Activated CD4-positive, alpha-beta T cell treated with anti-CD3 and anti-CD28 coated beads, Interleukin-2, amount 50 U/mL, for 4 hours (primary cell): ENCODE measurements around the gene ZNF160.
"Not testable (repeated sequence)": the region's sequence is repeated elsewhere in the genome, so short reads cannot be mapped to it uniquely, and the experiment has no call there.

Experiments
- DNase-seq, 2 experiments: peaks; one replicate each; pipeline ENCODE4 v3.0.0-alpha.2; 2020

The ZNF160 gene

DNA sequence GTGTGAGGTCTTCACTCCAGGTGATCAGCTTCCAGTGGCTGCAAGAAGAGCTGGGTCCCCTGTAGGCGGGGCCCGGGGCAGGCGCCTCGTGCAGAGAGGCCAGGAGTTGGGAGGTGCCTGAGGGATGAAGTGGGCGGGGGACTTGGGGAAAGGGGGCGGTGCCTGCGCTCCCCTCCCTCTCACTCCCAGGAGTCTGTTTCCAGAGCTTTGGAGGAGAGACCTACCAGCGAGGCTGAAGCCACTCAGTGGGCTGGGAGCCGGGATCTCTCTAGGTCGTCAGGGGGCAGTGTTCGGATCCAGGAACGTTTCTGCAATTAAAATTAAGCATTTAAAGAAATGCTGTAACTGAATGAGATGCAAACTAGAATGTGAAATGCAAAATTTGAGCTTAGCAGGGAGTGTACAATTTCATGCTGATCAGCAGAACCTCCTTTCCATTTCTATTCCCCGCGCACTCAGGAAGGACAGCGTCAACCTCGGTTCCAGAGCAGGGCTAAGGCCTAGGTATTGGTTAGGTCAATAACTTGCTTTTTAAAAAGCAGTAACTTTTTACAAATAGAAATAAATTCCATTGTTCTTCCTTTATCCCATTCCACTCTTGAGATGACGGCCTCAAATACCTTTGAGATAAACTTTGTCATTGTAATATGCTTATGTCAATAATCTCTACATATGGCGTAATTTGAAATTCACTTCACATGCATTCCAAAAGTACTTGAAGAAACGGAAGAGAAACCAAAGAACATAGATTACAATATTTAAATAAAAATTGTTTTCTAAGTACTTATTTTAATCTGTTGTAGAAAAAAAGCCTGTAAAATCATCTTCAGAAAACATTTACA is 11.6 kb downstream of the ZNF160 start:
- no peak for DNase-seq

GRCh38 chr19:53088091-53088490 is 15.1 kb downstream of the ZNF160 start:
- DNase-seq, result no peak

DNA sequence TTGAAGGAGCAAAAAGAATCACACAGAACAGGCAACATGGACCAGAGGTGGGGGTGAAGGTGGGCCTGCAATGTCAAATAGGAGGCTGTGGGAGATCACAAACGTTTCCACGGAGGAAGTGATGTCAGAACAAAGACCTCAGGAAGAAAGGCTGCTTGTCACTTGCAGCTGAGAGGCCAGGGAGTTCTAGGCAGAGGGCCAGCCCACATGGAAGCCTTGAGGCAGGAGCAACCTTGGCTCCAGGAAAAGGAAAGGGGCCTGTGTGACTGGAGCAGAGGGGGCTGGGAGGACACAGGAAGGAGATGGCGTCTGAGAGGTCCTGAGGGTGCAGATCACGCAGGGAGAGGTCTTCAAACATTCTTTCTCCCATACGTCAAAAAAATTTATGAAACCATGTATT is 16.3 kb downstream of the ZNF160 start:
- DNase-seq, result no peak

- no peak for DNase-seq
Measured at GRCh38 chr19:53085496-53085895, 17.7 kb downstream of the ZNF160 start.

DNA sequence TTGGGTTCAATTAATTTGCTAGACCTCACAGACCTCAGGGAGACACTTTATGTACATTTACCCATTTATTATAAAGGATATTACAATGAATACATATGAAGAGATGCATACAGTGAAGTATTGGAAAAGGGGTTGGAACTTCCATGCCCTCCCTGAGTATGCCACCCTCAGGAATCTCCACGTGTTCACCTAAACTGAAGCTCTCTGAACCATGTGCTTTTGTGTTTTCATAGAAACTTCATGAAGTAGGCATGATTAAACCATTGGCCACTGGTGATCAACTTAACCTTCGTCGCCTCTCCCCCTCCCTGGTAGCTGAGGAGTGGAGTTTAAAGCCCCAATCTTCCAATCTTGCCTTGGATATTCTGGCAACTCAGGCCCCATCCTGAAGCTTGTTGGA is 20.3 kb downstream of the ZNF160 start:
- DNase-seq, result no peak

DNA sequence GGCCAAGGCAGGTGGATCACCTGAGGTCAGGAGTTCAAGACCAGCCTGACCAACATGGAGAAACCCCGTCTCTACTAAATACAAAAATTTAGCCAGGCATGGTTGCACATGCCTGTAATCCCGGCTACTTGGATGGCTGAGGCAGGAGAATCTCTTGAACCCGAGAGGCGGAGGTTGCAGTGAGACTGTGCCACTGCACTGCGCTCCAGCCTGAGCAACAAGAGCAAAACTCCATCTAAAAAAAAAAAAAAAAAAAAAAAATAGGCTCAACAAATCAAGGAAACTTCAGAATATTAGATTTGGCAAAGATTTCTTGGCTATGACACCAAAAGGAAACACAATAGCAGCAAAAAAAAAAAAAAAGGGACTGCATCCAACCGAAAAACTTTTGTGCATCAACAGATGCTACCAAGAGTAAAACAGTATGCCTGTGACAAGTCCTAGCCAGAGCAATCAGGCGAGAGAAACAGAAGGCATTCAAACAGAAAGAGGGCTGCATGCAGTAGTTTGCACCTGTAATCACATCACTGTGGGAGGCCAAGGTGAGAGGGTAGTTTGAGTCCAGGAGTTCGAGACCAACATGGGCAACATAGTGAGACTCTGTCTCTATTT is 23.8 kb downstream of the ZNF160 start:
- DNase-seq, result no peak

DNA sequence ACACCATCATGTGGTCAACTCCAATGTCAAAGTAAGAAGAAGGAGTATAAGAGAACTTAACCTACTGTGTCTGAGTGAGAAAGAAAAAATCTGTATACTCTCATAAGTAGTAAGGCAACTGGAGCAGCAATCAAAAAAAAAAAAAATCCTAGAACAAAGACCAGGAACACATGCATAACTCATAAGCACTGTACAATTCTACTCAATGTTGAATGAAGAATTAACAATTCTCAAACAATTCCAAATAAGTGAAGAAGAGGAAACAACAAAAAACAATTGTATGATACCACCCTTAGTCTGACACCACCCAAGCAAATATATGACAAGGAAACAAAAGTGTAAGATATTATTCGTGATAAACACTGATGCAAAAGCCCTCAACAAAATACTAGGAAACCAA is 24.6 kb downstream of the ZNF160 start:
- no peak for DNase-seq

DNA sequence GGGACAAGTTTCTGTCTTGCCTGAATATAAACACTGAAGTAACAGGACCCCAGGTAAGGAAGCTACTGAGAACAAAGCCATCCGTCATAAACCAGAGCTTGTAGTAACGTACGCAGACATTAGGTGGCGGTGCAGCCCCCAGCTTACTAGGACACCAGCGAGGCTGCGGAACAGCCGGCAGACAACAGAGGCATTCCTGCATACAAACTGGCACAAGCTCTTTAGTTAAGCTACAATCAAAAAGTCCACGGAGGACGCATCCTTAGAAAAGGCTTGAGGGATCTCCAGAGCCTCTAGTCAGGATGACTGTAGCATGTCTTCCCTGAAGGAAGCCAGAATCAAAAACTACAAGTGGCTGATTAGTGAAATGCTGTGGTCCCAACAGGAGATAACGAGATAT is 26.2 kb downstream of the ZNF160 start:
- no peak for DNase-seq

DNA sequence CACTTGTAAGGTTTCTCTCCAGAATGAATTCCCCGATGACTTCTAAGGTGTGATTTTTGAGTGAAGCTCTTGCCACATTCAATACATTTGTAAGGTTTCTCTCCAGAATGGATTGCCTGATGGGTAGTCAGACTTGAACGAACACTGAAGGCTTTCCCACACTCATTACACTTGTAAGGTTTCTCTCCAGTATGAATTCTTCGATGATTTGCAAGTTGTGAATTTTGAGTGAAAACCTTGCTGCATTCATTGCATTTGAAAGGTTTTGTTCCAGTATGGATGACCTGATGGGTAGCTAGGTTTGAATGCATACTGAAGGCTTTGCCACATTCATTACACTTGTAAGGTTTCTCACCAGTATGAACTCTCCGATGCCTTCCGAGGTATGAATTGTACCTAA is 34.4 kb downstream of the ZNF160 start:
- no peak for DNase-seq

DNA sequence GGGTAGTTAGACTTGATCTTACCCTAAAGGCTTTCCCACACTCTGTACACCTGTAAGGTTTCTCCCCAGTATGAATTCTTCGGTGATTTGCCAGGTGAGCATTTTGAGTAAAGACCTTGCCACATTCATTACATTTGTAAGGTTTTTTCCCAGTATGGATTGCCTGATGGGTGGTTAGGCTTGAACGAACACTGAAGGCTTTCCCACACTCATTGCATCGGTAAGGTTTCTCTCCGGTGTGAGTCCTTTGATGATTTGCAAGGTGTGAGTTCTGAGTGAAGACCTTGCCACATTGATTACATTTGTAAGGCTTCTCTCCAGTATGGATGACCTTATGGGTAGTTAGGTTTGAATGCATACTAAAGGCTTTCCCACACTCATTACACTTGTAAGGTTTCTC is 35.0 kb downstream of the ZNF160 start:
- DNase-seq, result no peak

- no peak for DNase-seq
Measured at GRCh38 chr19:53057904-53058580, 45.2 kb downstream of the ZNF160 start.

GRCh38 chr19:53055117-53055516 is 48.1 kb downstream of the ZNF160 start:
- DNase-seq, result no peak

DNA sequence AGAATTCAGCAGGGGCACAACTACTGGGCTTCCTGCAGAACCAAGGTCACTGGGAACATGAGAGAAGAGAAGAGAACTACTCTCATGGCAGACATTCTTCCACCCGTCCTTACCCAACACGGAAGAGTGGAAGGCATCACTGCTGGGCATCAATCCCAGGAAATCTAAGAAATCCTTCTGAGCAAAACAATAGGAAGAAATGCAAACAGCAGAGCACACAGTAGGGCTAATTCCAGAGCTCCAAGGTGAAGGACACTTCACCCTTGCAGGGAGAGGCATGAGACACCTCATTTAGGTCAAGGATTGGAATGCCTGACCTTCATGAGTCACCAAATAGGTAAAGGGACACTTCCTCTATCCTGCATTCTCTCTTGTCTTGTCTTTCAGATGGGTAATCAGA is 55.8 kb downstream of the ZNF160 start:
- no peak for DNase-seq

DNA sequence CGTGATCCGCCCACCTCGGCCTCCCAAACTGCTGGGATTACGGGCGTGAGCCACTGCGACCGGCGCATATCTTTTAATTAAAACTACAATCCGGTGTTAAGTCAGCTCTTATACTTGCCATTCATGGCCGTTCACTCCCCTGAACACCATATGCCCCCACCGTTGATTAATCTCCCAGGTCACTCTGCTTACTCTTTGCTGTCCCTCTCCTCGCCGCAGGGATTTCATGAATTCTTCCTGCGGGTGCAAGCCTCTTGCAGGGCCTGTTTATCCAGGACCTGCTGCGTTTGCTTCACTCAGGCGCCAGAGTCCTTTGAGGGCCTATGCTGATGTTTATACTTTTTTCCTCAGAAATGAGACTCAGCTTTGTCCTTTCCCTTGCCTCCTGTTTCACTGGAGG is 57.7 kb downstream of the ZNF160 start:
- no peak for DNase-seq

DNA sequence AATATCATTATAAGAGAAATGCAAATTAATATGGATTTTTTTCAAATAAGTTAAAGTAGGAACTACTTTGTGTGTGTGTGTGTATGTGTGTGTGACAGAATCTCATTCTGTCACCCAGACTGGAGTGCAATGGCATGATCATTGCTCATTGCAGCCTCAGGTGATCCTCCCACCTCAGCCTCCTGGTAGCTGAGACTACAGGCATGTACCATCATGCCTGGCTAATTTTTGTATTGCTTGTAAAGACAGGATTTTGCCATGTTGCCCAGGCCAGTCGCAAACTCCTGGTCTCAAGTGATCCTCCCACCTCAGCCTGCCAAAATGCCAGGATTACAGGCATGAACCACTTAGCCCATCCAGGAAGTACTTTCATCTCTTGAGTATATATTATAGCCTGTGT is 61.9 kb downstream of the ZNF160 start:
- no peak for DNase-seq

- DNase-seq, result no peak
Measured at GRCh38 chr19:53037101-53038097, 65.8 kb downstream of the ZNF160 start.

- DNase-seq, result no peak
Measured at GRCh38 chr19:53034948-53035675, 68.1 kb downstream of the ZNF160 start.

GRCh38 chr19:53034054-53034453 is 69.2 kb downstream of the ZNF160 start:
- no peak for DNase-seq

DNA sequence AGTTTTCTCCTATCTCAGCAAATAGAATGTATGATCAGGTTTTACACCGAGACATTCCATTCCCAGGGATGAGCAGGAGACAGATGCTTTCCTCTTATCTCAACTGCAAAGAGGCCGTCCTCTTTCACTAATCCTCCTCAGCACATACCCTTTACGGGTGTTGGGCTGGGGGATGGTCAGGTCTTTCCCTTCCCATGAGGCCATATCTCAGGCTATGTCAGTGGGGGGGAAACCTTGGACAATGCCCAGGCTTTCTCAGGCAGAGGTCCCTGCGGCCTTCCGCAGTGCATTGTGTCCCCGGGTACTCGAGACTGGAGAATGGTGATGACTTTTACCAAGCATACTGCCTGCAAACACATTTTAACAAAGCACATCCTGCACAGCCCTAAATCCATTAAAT is 74.9 kb downstream of the ZNF160 start:
- DNase-seq, result not testable (repeated sequence)

DNA sequence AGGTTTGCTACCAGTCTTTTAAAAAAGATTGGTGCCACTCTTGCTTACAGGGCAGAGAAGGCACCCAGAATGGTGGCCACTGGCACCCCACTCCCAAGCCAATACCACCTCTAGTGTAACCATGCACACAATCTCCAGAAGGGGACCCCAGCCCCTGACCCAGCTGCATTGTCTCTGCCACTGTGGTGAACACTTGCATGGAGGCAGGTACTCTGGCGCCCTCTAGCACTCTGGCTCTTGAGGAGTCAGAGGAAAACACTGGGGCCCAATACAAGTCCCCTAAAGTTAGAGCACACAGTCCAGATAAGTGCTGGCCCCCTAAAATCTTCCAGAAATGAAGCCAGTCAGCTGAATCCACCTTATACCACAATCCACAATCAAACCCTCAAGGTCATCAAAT is 83.5 kb downstream of the ZNF160 start:
- peak in 1 of 2 experiments; percentile 3 for DNase-seq
